ENCODE data around the gene KCNQ5.

KCNQ5 gene

DNA sequence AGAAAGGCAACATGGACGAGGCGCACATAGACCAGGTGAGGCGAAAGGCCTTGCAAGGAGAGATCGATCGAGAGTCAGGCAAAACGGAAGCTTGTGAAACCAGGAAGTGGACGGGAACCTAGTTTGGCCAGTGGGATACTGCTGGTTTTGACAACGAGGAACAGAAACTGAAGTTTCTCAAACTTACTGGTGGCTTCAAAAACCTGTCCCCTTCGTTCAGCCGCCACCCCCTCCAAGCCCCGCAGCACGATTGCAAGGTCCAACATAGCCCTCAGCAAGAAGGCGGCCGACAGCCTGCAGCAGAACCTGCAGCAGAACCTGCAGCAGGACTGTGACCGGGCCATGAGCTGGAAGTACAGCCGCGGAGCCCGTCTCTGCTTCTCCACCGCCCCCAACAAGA, 365.4 kb downstream of the KCNQ5 start:
- TF ChIP-seq, protein P1, sequence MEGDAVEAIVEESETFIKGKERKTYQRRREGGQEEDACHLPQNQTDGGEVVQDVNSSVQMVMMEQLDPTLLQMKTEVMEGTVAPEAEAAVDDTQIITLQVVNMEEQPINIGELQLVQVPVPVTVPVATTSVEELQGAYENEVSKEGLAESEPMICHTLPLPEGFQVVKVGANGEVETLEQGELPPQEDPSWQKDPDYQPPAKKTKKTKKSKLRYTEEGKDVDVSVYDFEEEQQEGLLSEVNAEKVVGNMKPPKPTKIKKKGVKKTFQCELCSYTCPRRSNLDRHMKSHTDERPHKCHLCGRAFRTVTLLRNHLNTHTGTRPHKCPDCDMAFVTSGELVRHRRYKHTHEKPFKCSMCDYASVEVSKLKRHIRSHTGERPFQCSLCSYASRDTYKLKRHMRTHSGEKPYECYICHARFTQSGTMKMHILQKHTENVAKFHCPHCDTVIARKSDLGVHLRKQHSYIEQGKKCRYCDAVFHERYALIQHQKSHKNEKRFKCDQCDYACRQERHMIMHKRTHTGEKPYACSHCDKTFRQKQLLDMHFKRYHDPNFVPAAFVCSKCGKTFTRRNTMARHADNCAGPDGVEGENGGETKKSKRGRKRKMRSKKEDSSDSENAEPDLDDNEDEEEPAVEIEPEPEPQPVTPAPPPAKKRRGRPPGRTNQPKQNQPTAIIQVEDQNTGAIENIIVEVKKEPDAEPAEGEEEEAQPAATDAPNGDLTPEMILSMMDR (conservative IDR thresholded peaks at IDR 0.05; ENCODE audit: low read length): no peak
- no peak overlapping the region for H3K4me3 ChIP-seq (ENCODE audit: low read length)
- no peak for DNase-seq (ENCODE audit: low read depth)

DNA sequence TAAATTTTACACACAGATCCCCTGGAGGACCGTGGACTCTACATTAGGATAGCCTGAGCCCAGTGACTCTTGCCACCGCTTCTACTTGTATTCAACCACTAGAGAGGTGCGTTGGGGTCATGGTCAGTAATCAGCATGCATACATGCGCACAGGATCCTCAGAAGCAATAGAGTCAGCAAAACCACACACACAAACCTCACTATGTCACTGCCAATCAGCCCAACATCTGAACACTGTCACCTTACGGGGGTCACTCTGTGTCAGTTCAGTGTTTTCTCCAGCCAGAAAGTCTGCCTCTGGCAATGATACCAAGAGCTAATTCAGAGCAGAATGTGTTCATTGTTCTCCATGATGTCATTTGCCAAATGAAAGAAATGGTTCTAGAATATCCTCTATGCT, 378.1 kb downstream of the KCNQ5 start:
- TF ChIP-seq, protein P1 (conservative IDR thresholded peaks at IDR 0.05; ENCODE audit: low read length): no peak
- no peak for DNase-seq (ENCODE audit: low read depth)

DNA sequence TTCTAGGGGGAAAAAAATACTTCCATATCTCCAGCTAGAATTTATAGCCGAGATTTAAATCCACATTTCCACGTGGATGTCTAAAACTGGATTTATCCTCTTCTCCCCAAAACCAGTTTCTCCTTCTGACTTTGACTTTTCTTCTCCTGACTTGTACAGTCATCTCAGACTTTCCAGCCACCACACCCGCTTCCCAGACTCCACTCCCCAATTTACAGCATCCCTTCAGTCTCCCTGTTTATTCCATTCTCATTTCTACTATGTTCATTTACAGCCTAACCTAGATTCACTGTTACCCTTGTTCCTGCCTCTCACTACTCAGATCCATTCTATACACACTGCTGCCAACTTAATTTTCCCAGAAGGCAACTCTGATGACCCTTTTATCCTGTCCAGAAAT, 378.6 kb downstream of the KCNQ5 start:
- no peak for DNase-seq (ENCODE audit: low read depth)
- H3K4me3 ChIP-seq (ENCODE audit: low read length): no peak overlapping the region
- TF ChIP-seq, protein P1 (conservative IDR thresholded peaks at IDR 0.05; ENCODE audit: low read length): no peak

More for the DNA sequence above, 378.1 kb downstream of the KCNQ5 start:
- H3K4me3 ChIP-seq (ENCODE audit: low read length): no peak overlapping the region

DNA sequence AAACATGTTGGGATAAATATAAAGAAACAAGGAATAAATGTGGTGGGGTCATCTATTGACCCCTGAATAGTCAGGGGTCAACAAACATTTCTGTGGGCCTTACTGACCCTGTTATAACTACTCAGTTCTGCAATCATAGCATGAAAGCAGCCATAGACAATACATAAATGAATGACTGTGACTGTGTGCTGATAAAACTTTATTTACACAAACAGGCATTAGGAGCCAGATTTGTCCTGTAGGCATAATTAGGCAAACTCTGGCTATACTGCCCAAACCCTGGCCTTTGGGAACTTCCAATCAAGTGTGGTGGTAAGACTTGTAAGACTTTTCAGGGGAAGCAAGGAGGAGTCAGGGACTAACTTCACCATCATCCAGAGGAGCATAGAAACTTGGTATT, 380.7 kb downstream of the KCNQ5 start:
- TF ChIP-seq, protein P1 (conservative IDR thresholded peaks at IDR 0.05; ENCODE audit: low read length): no peak
- no peak overlapping the region for H3K4me3 ChIP-seq (ENCODE audit: low read length)
- DNase-seq (ENCODE audit: low read depth): no peak

DNA sequence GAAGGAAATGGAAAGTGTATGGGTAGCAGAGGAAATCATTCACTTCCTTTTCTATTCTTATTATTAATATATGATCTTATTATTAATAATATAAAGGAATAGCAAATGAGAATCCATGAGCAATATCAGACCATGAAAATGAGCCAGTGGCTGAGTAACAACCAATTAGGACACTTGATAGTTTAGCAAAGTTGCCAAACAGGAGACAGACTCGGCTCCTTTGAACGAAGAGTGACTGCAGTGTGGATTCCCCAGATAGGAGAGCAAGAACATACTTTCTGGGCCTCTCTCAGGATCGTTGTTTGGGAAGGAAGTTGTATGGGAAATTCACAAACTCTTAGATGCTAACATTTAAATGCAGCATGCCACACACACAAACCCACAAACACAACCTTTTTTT, 381.4 kb downstream of the KCNQ5 start:
- H3K4me3 ChIP-seq (ENCODE audit: low read length): no peak overlapping the region
- no peak for DNase-seq (ENCODE audit: low read depth)
- TF ChIP-seq, protein P1 (conservative IDR thresholded peaks at IDR 0.05; ENCODE audit: low read length): no peak

DNA sequence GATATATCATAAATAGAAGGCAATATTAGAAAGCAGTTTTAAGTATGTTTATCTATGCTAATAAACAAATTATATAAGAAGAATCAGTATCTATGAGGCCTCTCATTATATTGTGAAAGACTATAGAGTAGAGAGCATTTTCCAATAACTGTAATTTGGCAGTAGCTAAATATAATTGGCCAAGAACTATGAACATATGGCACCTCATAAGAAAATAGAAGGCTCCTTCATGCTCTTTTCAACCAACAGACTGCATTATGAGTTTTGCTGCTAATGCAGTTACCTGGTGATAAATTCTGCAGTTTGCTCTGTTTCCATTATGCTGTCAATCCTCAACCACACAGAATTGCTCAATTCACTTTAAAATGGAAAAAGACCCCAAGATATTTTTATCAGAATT, 382.4 kb downstream of the KCNQ5 start:
- no peak for DNase-seq (ENCODE audit: low read depth)
- TF ChIP-seq, protein P1 (conservative IDR thresholded peaks at IDR 0.05; ENCODE audit: low read length): no peak
- H3K4me3 ChIP-seq (ENCODE audit: low read length): no peak overlapping the region

DNA sequence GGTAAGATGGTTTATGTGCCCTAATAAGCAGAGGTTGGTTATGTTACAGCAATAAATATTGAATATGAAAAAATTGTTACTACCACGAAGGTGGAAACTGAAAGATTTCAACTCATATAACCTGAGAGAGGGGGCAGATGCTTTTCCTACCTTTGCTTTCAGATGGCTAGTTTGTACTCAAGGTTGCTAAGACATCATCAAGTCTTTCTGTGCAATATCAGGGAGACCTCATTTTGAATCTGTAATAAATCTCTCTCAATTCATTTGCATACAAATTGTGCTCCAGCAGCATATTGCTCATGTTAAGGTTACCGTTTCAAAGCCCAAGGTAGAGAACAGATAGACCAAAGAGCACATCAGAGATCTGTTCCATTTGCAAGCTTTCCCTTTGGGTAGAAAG, 383.0 kb downstream of the KCNQ5 start:
- DNase-seq (ENCODE audit: low read depth): no peak
- TF ChIP-seq, protein P1 (conservative IDR thresholded peaks at IDR 0.05; ENCODE audit: low read length): no peak
- no peak overlapping the region for H3K4me3 ChIP-seq (ENCODE audit: low read length)
